ENCODE results near the gene UMODL1.
"Not testable (repeated sequence)": the region's sequence is repeated elsewhere in the genome, so short reads cannot be mapped to it uniquely, and the experiment has no call there.

DNA sequence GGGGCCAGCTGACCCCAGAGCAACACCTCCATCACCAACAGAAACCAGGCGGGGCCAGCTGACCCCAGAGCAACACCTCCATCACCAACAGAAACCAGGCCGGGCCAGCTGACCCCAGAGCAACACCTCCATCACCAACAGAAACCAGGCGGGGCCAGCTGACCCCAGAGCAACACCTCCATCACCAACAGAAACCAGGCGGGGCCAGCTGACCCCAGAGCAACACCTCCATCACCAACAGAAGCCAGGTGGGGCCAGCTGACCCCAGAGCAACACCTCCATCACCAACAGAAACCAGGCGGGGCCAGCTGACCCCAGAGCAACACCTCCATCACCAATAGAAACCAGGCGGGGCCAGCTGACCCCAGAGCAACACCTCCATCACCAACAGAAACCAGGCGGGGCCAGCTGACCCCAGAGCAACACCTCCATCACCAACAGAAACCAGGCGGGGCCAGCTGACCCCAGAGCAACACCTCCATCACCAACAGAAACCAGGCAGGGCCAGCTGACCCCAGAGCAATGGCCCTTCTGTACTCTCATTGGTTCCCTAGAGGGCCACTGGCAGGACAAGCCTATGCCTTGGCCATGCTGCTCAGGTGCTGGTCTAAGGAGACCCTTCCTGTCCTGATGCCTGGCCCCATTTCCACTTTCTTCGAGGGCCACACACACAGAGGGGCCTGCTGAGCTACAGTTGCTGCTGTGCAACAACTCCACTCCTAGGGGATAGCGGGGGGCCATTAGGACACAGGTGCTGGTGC lies 7.3 kb downstream of the UMODL1 start:
- TF ChIP-seq, protein P1, sequence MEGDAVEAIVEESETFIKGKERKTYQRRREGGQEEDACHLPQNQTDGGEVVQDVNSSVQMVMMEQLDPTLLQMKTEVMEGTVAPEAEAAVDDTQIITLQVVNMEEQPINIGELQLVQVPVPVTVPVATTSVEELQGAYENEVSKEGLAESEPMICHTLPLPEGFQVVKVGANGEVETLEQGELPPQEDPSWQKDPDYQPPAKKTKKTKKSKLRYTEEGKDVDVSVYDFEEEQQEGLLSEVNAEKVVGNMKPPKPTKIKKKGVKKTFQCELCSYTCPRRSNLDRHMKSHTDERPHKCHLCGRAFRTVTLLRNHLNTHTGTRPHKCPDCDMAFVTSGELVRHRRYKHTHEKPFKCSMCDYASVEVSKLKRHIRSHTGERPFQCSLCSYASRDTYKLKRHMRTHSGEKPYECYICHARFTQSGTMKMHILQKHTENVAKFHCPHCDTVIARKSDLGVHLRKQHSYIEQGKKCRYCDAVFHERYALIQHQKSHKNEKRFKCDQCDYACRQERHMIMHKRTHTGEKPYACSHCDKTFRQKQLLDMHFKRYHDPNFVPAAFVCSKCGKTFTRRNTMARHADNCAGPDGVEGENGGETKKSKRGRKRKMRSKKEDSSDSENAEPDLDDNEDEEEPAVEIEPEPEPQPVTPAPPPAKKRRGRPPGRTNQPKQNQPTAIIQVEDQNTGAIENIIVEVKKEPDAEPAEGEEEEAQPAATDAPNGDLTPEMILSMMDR (conservative IDR thresholded peaks at IDR 0.05): not testable (repeated sequence)
- TF ChIP-seq ZFX (IDR thresholded peaks at IDR 0.05): not testable (repeated sequence)
